IPS-11a (cell line): Measurements from ENCODE around the gene IL7R.
"Not testable (repeated sequence)": the region's sequence is repeated elsewhere in the genome, so short reads cannot be mapped to it uniquely, and the experiment has no call there.

Experiments used
- H3K4me3 ChIP-seq: one replicate; pipeline ENCODE4 v1.5.1; 2013; ENCODE audit warnings: low read depth, low read length, control low read depth

The IL7R gene

DNA sequence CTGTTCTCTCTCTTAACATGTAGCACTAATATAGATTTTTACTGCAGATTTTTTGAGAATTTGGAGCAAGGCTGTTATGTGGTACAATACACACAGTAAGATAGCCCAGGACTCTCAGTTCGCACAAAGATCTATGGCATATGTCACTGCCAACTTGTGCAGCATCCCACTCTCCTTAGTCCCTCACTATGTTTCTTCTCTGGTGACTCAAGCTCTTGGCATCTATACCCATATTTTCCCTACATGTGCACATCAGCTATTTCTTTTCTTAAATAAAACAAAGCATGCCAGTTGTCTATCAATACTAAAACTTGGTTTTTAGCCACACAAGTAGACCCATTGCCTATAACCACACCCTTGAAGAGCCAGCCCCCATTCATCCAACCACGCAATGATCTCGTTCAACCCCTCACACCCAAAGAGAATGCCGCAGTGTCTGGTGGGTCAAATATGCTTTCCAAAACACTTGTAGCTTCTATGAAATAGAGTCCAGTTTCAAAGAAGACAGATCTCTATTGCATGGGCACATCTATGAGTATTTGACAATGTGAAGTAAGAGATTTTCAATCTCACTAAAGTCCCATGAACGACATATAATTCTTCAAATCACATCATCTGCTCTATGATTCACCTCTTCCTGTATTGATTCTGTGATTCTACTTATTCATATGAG is 18.2 kb upstream of the IL7R start:
- no peak overlapping the region for H3K4me3 ChIP-seq

DNA sequence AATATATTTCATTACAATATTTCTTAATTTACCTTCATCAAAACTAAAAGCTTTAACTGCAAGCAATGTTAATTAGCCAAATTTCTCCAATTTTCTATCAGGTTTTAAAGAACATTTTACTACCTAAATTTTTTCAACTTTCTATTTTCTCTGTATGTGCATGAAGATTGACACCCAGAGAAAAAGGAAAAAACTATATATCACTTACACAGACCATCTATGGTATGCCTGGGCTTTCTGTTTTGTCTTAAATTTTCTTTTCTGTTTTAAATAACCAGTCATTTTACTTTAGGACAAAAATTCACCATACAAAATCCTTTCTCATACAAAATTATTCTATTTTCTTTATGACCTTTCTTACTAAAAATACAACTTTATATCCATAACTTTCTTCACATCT is 13.8 kb upstream of the IL7R start:
- no peak overlapping the region for H3K4me3 ChIP-seq

DNA sequence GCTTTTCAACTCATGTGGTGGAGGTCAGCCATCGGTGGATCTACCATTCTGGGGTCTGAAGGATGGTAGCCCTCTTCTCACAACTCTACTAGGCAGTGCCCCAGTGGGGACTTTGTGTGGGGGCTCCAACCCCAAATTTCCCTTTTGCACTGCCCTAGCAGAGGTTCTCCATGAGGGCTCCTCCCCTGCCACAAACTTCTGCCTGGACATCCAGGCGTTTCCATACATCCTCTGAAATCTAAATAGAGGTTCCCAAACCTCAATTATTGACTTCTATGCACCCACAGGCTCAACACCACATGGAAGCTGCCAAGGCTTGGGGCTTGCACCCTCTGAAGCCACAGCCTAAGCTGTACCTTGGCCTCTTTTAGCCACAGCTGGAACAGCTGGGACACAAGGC is 11.2 kb upstream of the IL7R start:
- not testable (repeated sequence) for H3K4me3 ChIP-seq

DNA sequence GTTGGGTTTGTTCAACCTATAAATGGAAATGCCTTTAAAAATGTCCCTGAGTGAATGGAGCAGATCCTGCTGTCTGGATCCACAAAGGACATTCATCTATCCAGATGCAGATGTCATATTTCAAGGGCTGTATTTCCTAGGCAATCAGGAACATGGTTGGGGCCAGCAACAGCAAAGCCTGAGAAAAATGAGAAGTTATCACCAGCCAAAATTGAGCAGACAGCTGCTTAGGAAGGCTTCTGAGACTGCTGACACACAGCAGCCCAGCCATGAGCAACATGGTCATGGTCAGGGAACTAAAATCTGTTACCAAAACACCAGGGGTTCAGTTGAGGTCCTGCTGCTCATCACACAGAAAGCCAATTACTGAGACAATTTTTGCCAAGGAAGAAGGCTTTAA is 9.2 kb upstream of the IL7R start:
- H3K4me3 ChIP-seq: no peak overlapping the region

DNA sequence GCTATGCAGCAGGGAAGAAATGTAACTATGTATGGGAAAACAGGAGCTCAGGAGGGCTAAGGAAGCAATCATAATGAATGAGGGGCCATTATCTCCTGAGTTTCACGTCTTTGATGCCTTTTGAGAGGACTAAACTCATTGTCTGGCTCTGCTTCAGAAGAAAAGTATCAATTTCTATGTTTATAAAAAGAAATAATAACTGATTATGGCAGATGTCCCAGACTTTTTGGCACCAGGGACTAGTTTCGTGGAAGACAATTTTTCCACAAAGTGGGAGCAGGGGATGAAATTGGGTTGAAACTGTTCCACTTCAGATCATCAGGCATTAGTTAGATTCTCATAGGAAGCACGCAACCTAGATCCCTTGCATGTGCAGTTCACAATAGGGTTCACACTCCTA is 8.7 kb upstream of the IL7R start:
- no peak overlapping the region for H3K4me3 ChIP-seq

DNA sequence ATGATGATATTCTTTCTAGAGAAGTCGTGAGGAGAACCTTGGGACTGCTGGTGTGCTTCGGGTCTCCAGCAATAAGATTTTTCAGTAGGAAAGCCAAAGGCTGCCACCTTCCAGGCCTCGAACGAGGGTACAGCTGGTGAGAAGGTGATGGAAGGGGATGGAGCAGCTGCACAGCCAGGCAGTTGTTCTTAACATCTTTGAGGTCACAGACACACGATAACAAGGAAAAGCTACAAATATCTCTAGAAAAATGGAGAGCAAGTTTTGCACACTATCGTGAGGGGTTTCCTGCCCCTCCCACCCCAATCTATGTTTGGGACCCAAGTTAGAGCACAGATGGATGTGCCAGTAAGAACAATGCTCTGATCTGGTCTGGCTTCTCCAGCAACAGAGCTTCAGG is 6.8 kb upstream of the IL7R start:
- H3K4me3 ChIP-seq: no peak overlapping the region

DNA sequence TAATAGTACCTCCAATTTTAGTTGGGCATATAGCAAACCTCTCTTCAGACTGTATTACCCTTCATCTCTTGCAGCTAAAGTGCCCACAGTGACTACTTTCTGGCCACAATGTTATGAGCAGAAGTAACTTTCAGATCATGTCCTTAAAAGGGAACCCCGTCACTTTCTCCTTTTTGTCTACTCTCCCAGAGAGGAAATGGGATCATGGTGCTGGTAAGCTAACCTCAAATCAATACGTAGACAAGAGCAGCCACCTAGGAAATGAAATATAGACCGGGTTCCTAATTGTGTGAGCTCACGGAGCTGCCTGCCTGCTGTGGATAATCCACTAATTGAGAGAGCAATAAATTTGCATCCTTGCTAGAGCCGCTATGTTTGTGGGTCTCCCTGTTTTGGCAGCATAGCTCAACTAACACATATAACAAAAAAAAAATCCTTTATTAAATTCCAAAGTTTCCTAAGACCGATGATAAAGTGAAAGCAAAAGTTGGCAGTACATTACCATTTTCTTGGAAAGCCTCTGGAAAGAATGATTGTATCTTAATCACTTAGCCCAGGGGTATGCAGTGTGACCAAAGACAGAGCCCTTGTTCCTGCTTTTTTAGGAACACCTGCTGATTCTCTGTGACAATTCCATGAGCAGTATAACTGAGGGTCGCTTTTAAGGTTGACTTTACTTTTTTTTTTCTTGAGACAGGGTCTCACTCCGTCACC is 5.6 kb upstream of the IL7R start:
- no peak overlapping the region for H3K4me3 ChIP-seq

DNA sequence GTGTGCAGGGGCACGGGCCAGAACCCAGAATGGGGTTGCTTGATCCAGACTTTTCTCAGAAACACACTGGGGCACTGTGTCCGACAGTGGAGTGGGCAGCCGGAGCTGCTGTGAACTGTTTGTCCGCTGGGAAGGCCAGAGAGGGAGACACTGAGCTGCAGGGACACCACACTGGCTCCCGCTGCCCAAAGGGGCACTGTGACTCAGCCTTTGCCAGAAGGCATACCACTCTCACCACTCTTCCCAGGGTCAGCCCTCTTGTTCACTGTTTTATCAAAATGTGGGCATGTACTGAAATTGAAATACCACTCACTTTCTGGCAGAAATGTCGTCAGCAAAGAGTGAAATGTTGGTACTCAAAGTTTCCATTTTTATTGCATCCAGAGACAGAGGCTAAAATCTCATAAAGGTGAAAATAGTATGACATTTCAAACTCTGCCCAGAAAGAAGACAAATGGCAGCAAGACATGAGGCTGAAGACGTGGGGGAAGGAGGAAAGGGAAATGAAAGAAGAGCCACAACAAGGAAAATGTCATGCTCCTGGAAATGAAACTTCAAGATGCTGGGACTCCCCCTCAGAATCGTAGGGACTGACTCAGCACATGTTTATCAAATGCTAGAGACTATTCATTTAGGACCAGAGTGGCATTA is 4.5 kb upstream of the IL7R start:
- H3K4me3 ChIP-seq: no peak overlapping the region

DNA sequence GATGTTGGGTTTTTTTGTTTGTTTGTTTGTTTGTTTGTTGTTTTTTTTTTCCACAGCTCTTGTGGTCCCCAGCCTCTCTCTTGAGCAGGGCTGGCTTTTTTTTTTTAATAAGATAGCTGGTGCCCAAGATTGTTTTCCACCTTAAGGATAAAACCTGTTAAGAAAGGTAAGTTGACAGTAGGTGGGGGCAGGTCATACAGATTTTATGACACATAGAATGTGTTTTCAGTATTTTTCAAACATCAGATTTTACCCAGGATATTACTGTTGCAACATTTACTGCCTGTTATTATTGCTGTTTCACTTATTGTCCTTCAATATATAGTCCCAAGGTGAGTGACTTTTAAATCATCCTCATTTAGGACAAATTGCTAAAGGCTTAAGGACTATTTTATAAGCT is 3.9 kb upstream of the IL7R start:
- H3K4me3 ChIP-seq: no peak overlapping the region

DNA sequence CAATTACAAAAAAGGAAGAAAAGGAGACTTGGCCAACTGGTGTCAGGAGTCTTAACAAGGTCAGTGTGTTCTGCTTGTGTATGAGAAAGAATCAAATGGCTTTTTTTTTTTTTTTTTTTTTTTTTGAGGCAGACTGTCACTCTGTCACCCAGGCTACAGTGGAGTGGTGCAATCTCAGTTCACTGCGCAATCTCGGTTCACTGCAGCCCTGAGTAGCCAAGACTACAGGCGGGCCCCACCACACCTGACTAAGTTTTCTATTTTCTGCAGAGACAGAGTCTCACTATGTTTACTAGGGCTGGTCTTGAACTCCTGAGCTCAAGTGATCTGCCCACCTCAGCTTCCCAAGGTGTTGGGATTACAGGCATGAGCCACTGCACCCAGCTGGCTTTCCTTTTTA is 3.1 kb upstream of the IL7R start:
- H3K4me3 ChIP-seq: no peak overlapping the region

DNA sequence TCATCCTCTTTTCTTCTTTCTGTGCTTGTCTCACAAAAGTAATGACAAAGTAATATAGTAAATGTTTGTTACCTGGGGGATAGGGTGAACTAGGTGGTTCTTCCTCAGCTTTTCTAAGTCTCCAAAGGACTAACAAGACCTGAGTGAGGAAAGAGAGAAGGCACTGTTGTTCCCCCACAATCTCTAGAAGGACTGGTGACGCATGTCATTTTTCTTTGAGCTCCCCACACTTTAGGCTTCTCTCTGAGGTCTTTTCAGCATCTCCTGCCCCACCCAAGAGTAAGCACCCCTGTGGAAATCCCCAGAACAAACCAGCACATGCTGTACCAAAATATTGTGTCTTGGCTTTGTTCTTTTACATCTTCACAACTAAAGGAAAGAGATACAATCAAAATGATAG is 2.4 kb upstream of the IL7R start:
- H3K4me3 ChIP-seq: no peak overlapping the region

DNA sequence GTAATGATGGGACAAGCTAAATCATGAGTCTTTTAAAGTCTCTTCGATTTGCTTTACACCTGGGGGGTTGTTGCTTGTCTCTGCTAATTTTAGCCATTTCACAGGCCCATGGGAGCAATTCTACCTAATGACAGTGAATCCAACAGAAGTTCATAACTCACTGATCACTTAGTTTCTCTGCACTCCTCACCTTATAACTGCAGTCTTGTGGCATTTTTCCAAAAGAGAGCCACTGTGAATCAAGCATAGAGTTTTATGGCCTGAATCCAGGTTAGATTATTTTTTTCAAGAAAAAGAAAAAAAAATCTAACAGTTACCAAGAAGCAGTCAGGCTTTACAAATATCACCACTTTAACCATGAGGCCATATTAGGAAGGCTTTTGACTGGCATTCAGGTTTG is 1.5 kb upstream of the IL7R start:
- H3K4me3 ChIP-seq: no peak overlapping the region

DNA sequence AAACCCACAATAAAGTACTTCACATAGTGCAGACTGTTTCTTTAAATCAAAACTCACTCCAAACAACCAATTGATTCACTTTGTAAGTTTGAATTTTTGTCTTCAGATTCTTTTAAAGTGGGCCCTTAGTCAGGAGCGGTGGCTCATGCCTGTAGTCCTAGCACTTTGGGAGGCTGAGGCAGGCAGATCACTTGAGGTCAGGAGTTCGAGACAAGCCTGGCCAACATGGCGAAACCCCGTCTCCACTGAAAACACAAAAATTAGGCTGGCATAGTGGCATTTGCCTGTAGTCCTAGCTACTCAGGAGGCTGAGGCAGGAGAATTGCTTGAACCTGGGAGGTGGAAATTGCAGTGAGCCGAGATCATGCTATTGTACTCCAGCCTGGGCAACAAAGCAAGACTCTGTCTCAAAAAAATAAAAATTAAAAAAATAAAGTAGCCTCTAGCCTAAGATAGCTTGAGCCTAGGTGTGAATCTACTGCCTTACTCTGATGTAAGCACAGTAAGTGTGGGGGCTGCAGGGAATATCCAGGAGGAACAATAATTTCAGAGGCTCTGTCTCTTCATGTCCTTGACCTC is 416 bp upstream of the IL7R start:
- not testable (repeated sequence) for H3K4me3 ChIP-seq

DNA sequence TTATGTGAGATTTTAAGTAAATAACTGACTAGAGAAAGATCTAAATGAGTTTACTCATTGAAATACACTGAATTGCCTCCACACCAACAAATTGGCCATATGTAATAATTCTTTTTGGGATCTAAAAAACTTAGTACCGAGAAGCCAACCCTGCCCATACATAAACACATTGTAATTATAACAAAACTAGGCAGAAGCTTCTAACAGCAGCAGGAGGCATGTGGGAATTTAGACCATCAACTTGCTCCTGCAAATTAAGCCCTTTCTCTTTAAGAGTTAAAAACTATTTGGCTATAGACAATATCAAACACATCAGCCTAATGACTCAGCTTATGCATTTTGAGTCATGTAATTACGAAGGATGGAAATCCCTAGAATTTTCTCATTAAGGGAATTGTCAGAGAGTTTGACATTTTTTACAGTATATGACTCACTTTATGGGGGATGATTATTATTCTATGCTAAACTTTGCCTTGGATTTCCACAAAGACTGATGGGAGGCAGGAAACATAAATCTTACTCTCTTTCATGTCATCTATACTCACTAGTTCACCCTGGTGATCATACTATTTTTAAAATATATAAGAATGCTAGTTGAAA is 1.0 kb downstream of the IL7R start:
- H3K4me3 ChIP-seq: no peak overlapping the region

DNA sequence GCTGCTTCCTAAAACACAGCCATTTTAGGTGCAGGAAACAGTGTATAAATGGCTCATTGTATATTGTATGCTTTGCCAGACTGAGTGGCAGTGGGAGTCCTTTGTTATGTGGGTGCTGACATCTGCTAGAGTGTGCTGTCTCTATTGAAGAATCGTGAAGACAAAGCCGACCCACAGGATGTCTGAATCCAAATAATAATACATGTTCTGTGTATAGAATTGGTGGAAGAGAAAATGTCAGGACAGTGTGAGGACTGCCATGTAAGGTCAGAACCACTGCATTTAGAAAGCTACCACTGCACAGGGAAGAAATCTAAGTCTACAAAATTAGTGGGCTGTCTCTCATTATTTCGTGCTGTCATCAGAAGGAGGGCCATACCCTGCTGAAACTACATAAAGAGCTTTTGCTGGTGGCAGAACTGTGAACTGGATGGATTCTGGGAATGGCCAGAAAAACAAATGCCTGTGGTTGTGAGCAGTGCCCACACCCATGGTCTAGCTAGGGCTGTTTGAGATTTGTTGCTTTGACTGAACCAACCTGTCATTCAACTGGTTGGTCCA is 2.5 kb downstream of the IL7R start:
- no peak overlapping the region for H3K4me3 ChIP-seq

DNA sequence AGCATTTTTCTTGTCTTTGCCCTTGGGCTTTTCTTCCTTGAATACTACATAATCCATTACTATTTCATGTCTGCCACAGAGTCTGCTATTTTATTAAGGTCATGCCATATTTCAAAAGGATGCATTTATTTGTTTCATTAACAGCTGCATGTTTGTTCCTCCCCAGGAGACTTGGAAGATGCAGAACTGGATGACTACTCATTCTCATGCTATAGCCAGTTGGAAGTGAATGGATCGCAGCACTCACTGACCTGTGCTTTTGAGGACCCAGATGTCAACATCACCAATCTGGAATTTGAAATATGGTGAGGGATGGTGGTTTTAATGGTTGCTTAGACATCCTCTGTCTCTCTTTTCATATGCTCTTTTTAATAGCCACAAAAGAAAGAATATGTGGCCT is 4.0 kb downstream of the IL7R start:
- no peak overlapping the region for H3K4me3 ChIP-seq

DNA sequence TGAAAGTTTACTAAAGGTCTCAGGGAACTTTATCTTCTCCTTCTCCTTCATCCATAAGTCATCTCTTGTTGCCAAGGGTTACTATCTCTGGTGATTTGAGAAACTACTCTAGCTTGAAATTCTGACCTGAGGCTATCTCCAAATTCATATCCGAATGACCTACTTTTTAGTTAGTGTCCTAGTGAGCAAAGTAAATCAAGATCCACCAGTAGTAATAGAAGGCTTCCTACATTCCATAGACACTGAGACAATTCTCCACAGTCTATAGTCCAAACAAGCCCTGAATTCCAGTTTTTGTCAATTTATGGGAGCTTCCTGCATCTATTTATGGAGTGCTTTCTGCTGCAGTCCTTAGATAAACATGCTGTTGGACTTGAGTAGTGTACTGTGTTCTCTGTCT is 5.0 kb downstream of the IL7R start:
- H3K4me3 ChIP-seq: no peak overlapping the region

DNA sequence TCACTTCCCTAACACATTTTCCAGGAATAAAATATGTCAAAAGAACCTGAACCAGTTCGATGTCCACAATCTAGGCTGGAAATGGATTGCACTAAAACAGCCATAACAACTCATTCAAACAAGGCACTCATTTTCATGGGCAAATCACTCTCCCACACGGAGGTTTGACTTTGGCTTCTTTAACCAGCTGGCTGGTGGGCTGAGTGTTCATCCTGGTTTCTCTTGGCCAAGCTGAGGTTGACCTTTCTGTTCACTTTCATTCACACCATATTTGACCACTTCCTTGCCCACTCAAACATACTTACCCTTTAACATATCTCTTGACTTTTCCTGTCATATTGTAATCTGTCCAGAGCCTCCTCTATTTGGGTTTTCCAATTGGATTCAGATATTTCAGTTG is 5.4 kb downstream of the IL7R start:
- no peak overlapping the region for H3K4me3 ChIP-seq

DNA sequence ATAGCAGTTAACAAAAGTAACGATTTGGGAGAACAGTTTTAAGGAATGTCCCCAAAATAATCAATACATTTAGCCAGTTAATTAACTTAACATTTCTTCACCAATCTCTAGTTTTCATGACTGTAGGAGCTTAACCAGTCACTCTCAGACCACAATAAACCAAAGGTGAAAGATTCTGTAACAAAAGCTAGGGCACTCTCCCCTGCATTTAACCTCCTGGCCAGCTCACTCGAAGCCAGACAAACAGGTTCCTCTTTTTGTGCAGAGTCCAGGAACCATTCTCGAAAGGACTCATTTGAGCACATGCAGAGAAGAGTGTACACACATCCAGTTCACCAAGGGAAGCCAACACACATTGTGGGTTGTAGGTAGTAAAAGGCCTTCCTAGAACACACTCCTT is 6.5 kb downstream of the IL7R start:
- no peak overlapping the region for H3K4me3 ChIP-seq

DNA sequence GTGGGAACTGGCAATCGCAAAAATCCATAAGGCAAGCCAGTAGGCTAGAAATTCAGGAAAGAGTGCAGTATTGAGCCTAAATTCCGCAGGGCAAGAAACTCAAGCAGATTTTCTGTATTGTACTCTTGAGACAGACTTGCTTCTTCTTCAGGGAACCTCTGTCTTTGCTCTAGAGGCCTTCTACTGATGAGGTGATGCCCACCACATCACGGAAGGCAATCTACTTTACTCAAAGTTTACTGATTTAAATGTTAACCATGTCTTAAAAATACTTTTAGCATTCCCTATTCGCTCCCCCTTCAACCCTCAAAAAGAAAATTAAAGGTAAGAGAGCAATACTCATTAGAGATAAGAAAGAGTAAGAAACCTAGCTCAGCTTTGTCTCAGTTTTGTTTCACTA is 11.3 kb downstream of the IL7R start:
- no peak overlapping the region for H3K4me3 ChIP-seq

DNA sequence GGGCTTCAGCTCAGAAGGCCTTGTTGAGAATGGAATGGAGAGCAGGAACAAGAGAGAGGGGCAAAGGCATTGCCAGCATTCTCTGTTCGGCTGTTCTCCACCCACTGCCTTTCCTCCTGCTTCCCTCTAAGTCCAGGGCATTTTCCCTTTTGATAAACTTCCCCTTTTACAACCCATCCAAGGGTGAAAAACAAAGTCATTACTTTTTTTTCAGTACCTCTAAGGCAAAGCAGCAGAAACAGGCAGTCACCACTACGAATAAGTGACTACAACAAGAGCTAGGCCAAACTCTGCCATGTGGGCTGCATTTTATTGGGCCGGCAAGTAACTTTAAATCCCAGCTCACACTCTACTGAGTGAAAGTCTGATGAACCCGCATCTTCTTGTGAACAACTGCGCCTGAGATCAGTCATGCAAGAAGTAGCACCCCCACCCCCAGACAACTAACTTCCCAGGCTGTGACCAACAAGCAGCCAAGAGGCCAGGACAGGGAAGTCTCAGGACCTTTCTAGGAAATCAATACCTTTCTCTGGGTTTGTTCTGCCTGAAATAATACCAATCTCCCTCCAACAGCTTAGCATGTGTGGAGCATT is 13.1 kb downstream of the IL7R start:
- H3K4me3 ChIP-seq: no peak overlapping the region
